ENCODE measurements around the gene TPRG1. TPM values are rescaled to one million over a fixed set of nuclear protein-coding genes. Genes with fewer than 3 reads are reported as not detected.

The TPRG1 gene
- total RNA-seq, 2 donors from 2014 or later, result 2.1 to 4.6 TPM

DNA sequence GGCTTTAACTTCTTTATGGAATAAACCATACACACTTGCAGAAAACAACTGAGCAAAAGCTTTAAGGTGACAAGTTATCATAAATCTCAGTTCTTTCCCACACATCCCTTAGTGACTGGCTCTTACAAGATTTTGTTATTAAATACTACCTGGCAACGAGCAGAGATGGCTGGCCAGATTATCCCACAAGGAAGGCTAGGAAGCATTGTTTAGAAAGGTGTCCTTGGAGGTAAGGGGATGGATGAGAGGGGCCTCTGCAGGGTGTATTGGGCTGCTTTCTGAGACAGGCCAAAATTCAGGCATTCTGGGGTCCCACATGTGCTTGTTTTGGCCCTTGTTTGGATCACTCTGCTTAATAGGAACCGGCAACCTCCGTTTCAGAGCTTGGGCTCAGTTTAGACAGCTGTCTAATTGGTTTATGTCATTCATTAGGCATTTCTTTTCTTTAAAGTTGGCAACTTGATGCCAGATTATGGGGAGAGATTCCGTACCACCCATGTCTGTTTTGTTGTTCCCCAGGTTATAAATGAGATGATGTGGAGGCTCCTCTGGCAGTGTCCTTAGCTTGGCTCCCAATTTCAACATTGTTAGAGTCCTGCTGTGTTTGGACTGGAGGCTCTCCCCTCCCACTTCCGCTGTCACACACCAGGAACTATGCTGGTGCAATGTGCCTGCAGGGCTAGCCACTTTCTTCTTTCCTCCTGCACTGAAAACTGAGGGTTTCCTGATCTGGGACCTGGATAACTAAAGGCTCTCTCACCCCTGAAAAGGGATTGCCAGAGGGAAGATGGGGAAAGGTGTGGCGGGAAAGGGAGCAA lies 121.1 kb downstream of the TPRG1 start:
- WGBS, 2 donors, result 64 to 76% methylated on average over 6 of the region's 6 CpGs
- ATAC-seq, result no peak

DNA sequence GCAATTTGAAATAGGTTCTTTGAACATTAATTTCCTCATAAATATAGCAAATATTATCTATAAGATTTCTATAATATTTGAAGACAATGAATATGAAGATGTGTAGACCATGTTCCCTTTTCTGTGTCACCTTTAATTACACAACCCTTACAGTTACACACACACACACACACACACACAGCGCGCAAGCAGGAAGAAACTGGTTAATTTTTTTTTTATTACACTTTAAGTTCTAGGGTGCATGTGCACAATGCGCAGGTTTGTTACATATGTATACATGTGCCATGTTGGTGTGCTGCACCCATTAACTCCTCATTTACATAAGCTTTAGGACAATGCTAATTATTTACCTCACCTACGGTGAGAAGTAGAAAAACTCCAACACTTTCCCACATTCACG lies 122.9 kb downstream of the TPRG1 start:
- no peaks in the 10 kb centered on the region for H3K9me3 ChIP-seq
- TF ChIP-seq, protein P1, sequence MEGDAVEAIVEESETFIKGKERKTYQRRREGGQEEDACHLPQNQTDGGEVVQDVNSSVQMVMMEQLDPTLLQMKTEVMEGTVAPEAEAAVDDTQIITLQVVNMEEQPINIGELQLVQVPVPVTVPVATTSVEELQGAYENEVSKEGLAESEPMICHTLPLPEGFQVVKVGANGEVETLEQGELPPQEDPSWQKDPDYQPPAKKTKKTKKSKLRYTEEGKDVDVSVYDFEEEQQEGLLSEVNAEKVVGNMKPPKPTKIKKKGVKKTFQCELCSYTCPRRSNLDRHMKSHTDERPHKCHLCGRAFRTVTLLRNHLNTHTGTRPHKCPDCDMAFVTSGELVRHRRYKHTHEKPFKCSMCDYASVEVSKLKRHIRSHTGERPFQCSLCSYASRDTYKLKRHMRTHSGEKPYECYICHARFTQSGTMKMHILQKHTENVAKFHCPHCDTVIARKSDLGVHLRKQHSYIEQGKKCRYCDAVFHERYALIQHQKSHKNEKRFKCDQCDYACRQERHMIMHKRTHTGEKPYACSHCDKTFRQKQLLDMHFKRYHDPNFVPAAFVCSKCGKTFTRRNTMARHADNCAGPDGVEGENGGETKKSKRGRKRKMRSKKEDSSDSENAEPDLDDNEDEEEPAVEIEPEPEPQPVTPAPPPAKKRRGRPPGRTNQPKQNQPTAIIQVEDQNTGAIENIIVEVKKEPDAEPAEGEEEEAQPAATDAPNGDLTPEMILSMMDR (IDR thresholded peaks at IDR 0.05), result no peak
- no peak for TF ChIP-seq POLR2A (IDR thresholded peaks at IDR 0.05)
- no peak for DNase-seq
- WGBS, 2 donors, result 89 to 93% methylated on average over 5 of the region's 5 CpGs
- H3K4me3 ChIP-seq, result no peak overlapping the region
- no peaks in the 10 kb centered on the region for H3K27me3 ChIP-seq
- no peaks in the 10 kb centered on the region for H3K36me3 ChIP-seq (replicated peaks in 1 of 2; ENCODE audit: insufficient read depth in 1 of 2, low read depth in 2 of 2)
- intact Hi-C loops (cut with DNase I), result no loop called here
- ATAC-seq, result no peak
- H3K4me1 ChIP-seq, result no peaks in the 10 kb centered on the region
- no peak overlapping the region for H3K27ac ChIP-seq

More for the DNA sequence above, 121.1 kb downstream of the TPRG1 start:
- no peak overlapping the region for H3K4me3 ChIP-seq
- H3K4me1 ChIP-seq, result no peaks in the 10 kb centered on the region
- no peak for TF ChIP-seq POLR2A (IDR thresholded peaks at IDR 0.05)
- TF ChIP-seq, protein P1 (IDR thresholded peaks at IDR 0.05), result no peak
- H3K27me3 ChIP-seq, result no peaks in the 10 kb centered on the region
- intact Hi-C loops (cut with DNase I), result no loop called here
- no peaks in the 10 kb centered on the region for H3K36me3 ChIP-seq (replicated peaks in 1 of 2; ENCODE audit: insufficient read depth in 1 of 2, low read depth in 2 of 2)
- H3K9me3 ChIP-seq, result no peaks in the 10 kb centered on the region
- DNase-seq, result no peak
- H3K27ac ChIP-seq, result no peak overlapping the region

DNA sequence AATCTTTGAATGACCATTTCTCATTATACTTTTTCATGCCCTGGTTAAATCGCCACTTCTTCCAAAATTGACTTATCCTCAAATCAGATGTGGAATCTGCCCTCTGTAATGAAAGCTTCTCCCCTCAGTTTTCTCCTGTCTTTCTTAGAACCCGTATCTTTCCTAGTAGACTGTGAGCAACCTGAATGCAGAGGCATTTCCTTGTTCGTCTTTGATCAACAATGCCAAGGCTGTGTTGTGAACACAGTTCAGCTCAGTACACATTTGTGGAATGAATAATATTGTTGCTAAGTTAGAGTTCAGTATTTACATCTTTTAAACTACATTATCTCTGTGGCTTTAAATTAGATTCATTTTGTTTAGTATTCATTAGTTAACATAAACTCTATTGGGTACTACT lies 123.3 kb downstream of the TPRG1 start:
- no peak for DNase-seq
- no peaks in the 10 kb centered on the region for H3K27me3 ChIP-seq
- H3K27ac ChIP-seq, result no peak overlapping the region
- TF ChIP-seq, protein P1 (IDR thresholded peaks at IDR 0.05), result no peak
- TF ChIP-seq POLR2A (IDR thresholded peaks at IDR 0.05), result no peak
- H3K4me1 ChIP-seq, result no peaks in the 10 kb centered on the region
- intact Hi-C loops (cut with DNase I), result no loop called here
- H3K36me3 ChIP-seq (replicated peaks in 1 of 2; ENCODE audit: insufficient read depth in 1 of 2, low read depth in 2 of 2), result no peaks in the 10 kb centered on the region
- 78% methylated on average over 3 of the region's 3 CpGs for WGBS, 2 donors
- no peak for ATAC-seq
- H3K4me3 ChIP-seq, result no peak overlapping the region
- no peaks in the 10 kb centered on the region for H3K9me3 ChIP-seq

DNA sequence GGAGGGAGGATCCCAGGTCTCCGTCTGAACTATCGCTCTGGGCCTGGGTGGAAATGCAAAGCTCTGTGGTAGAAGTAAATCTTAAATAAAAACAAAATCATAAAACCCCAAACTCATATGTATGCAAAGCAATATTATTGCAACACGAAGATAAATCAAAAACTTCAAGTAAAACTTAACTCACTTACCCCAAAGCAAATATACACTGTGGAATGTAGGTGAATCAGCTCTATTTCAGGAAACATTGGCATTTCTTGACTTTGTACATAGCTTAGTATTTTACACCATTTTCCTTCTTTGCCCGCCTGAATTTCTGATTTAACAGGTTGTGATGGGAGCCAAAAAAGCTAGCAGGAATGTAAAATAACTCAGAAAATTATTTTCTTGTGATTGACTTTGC lies 126.2 kb downstream of the TPRG1 start:
- H3K27me3 ChIP-seq, result no peaks in the 10 kb centered on the region
- ATAC-seq, result no peak
- WGBS, 2 donors, result 82 to 84% methylated on average over 4 of the region's 4 CpGs
- H3K4me3 ChIP-seq, result no peak overlapping the region
- no peak overlapping the region for H3K27ac ChIP-seq
- TF ChIP-seq, protein P1 (IDR thresholded peaks at IDR 0.05), result no peak
- TF ChIP-seq POLR2A (IDR thresholded peaks at IDR 0.05), result no peak
- intact Hi-C loops (cut with DNase I), result no loop called here
- DNase-seq, result no peak
- H3K36me3 ChIP-seq (replicated peaks in 1 of 2; ENCODE audit: insufficient read depth in 1 of 2, low read depth in 2 of 2), result no peaks in the 10 kb centered on the region
- H3K9me3 ChIP-seq, result no peaks in the 10 kb centered on the region
- H3K4me1 ChIP-seq, result no peaks in the 10 kb centered on the region

Data from body of pancreas (tissue), 4 donors.